K562 (cell line): ENCODE data around the gene ST3GAL3. TPM values are rescaled to one million over a fixed set of nuclear protein-coding genes. Genes with fewer than 3 reads are reported as not detected.

Experiments used
- E2F6 ChIP-seq, 2 experiments: IDR thresholded peaks; 2 replicates each; pipeline ENCODE4 v1.6.1; 2011; ENCODE audit warnings: borderline replicate concordance in 1 of 2, control low read depth in 1 of 2, low read depth in 1 of 2, low read length in 1 of 2, mild to moderate bottlenecking in 1 of 2, mixed read lengths in 1 of 2, moderate library complexity in 1 of 2; ENCODE audit not compliant: insufficient read depth in 1 of 2, insufficient read length in 1 of 2, poor library complexity in 1 of 2, severe bottlenecking in 1 of 2; ENCODE audit errors: extremely low read depth in 1 of 2
- GTF2A2 ChIP-seq: IDR thresholded peaks from 2 replicates; pipeline ENCODE4 v1.6.1; 2016; ENCODE audit warnings: mild to moderate bottlenecking, missing genetic modification characterization, missing compliant biosample characterization
- RB1 ChIP-seq: fragments of 450-650 bp; IDR thresholded peaks from 2 replicates; pipeline ENCODE4 v1.6.1; 2017; ENCODE audit warnings: low read depth, mild to moderate bottlenecking
- XRCC4 ChIP-seq: IDR thresholded peaks from one replicate; pipeline ENCODE4 v1.6.1; 2011; ENCODE audit not compliant: insufficient read depth, insufficient read length; ENCODE audit errors: extremely low read depth
- ZBTB26 ChIP-seq: fragments of 450-650 bp; formaldehyde crosslinking; IDR thresholded peaks from 2 replicates; pipeline ENCODE4 v1.4.0; 2022; ENCODE audit warnings: missing genetic modification characterization
- ZC3H8 ChIP-seq: fragments of 450-650 bp; IDR thresholded peaks from 2 replicates; pipeline ENCODE4 v1.6.1; 2017
- ZNF436 ChIP-seq: fragments of 250-450, 450-650 bp; sonication (Bioruptor Pico); formaldehyde crosslinking; IDR thresholded peaks from 2 replicates; pipeline ENCODE4 v1.7.0; 2020; ENCODE audit warnings: mild to moderate bottlenecking
- polyA plus RNA-seq, 8 experiments: library from polyadenylated mRNA; depleted of rRNA in 4 of 8; stranded (reverse) in 5 of 8; unstranded in 3 of 8; fragments of >200 nt; fragmentation: Nextera tagmentation in 2 of 8; fragmentation: Illumina TruSeq in 1 of 8; extraction: Ambion mirVana in 2 of 8; extraction: Trizol in 1 of 8; gene quantifications; 2 replicates each; pipeline versions ENCODE4 v1.2.1 to v1.2.3, GENCODE V29; 2011 to 2014; ENCODE audit warnings: inconsistent platforms in 1 of 8, missing spikeins in 1 of 8
- total RNA-seq, 7 experiments: library from RNA; depleted of rRNA in 6 of 7; stranded (reverse); fragments of >200 nt in 6 of 7; fragmentation: Illumina TruSeq in 2 of 7; extraction: Trizol in 2 of 7; gene quantifications; 2 replicates each; pipeline versions ENCODE4 v1.2.1 to v1.2.3, GENCODE V29; 2011 to 2021; ENCODE audit warnings: low replicate concordance in 1 of 7
- TF ChIP-seq, protein P1 (sequence below): fragments of 250-450 bp; sonication (Bioruptor Pico); IDR thresholded peaks from 2 replicates; pipeline ENCODE4 v1.5.0; 2020; ENCODE audit warnings: mild to moderate bottlenecking, borderline replicate concordance
- TF ChIP-seq, protein P2 (sequence below), 2 experiments: fragments of 450-650 bp in 1 of 2; sonication (generic) in 1 of 2; formaldehyde crosslinking in 1 of 2; IDR thresholded peaks in 1 of 2; conservative IDR thresholded peaks in 1 of 2; 2 replicates each; pipeline versions ENCODE4 v1.6.1 to v1.8.1; 2016 to 2023; ENCODE audit warnings: mild to moderate bottlenecking in 2 of 2, moderate library complexity in 2 of 2, inconsistent platforms in 1 of 2, missing genetic modification reagents in 1 of 2
- TF ChIP-seq, protein P3 (sequence below): IDR thresholded peaks from 2 replicates; pipeline ENCODE4 v1.6.1; 2014; ENCODE audit warnings: antibody characterized with exemption
- TF ChIP-seq, protein P4 (sequence below): fragments of 200-800 bp; sonication (Bioruptor generic); IDR thresholded peaks from 2 replicates; pipeline ENCODE4 v1.6.1; 2017; ENCODE audit warnings: missing genetic modification characterization, missing compliant biosample characterization

Gene ST3GAL3
- total and polyA plus RNA-seq, 9 of the 15 experiments (the other 6 are each of a cell fraction or from before 2014, with no cell fraction given): 1.2 to 18.9 (median 11.0) TPM

DNA sequence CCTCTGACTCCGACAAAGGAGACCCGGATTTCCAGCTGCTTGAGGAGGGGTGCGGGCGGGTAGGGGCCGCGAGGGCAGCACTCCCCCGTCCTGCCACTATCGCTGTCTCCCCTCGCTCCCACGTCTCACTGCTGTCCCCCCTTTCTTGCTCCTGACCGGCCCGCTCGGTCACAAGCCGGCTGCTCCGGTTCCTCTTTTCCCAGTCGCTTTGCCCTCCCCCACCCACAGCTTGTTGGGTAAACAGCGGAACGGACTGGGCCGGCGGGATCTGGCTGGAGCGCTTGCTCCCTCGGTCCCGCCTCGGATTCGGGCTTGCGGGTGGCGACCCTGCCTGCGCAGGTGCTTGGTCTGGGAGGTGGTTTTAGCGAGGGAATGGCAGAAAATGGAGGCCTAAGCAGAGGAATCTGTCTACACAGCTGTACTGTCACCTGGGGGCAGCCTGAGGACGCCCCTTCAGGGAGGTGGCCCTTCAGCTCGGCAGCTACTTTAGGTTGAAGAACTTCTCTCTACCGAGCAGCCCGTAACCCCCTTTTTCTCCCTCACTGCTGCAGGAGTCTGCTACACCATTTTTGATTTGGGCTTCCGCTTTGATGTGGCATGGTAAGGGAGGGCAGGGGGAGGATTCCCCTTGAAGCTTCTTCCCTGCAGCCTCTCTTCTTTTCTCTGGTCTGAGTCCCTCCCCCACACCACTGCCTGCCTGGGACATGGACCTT is 268.1 kb downstream of the ST3GAL3 start (continued):
- TF ChIP-seq, protein P1, sequence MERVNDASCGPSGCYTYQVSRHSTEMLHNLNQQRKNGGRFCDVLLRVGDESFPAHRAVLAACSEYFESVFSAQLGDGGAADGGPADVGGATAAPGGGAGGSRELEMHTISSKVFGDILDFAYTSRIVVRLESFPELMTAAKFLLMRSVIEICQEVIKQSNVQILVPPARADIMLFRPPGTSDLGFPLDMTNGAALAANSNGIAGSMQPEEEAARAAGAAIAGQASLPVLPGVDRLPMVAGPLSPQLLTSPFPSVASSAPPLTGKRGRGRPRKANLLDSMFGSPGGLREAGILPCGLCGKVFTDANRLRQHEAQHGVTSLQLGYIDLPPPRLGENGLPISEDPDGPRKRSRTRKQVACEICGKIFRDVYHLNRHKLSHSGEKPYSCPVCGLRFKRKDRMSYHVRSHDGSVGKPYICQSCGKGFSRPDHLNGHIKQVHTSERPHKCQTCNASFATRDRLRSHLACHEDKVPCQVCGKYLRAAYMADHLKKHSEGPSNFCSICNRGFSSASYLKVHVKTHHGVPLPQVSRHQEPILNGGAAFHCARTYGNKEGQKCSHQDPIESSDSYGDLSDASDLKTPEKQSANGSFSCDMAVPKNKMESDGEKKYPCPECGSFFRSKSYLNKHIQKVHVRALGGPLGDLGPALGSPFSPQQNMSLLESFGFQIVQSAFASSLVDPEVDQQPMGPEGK (CRISPR knock-in tag): 0 out of 2 replicates have a peak, but pooled peaks have one; percentile 54
- no peak for TF ChIP-seq ZBTB26 (CRISPR knock-in tag)
- TF ChIP-seq, protein P2, sequence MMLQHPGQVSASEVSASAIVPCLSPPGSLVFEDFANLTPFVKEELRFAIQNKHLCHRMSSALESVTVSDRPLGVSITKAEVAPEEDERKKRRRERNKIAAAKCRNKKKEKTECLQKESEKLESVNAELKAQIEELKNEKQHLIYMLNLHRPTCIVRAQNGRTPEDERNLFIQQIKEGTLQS (IDR thresholded peaks at IDR 0.05): no peak
- TF ChIP-seq, protein P2 (CRISPR knock-in tag; conservative IDR thresholded peaks at IDR 0.05): no peak
- no peak for TF ChIP-seq ZC3H8
- no peak for TF ChIP-seq XRCC4
- TF ChIP-seq, protein P3, sequence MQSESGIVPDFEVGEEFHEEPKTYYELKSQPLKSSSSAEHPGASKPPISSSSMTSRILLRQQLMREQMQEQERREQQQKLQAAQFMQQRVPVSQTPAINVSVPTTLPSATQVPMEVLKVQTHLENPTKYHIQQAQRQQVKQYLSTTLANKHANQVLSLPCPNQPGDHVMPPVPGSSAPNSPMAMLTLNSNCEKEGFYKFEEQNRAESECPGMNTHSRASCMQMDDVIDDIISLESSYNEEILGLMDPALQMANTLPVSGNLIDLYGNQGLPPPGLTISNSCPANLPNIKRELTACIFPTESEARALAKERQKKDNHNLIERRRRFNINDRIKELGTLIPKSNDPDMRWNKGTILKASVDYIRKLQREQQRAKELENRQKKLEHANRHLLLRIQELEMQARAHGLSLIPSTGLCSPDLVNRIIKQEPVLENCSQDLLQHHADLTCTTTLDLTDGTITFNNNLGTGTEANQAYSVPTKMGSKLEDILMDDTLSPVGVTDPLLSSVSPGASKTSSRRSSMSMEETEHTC: peak; percentile 8; the same call in 1 of the 2 replicates
- TF ChIP-seq GTF2A2 (tag): no peak
- TF ChIP-seq, protein P4, sequence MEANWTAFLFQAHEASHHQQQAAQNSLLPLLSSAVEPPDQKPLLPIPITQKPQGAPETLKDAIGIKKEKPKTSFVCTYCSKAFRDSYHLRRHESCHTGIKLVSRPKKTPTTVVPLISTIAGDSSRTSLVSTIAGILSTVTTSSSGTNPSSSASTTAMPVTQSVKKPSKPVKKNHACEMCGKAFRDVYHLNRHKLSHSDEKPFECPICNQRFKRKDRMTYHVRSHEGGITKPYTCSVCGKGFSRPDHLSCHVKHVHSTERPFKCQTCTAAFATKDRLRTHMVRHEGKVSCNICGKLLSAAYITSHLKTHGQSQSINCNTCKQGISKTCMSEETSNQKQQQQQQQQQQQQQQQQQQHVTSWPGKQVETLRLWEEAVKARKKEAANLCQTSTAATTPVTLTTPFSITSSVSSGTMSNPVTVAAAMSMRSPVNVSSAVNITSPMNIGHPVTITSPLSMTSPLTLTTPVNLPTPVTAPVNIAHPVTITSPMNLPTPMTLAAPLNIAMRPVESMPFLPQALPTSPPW (CRISPR knock-in tag): peak; percentile 62
- TF ChIP-seq ZNF436 (CRISPR knock-in tag): no peak
- TF ChIP-seq E2F6 (IDR thresholded peaks at IDR 0.05; ENCODE audit: borderline replicate concordance in 1 of 2, extremely low read depth in 1 of 2, insufficient read depth in 1 of 2, insufficient read length in 1 of 2, low read depth in 1 of 2, low read length in 1 of 2, poor library complexity in 1 of 2, severe bottlenecking in 1 of 2): peak in 1 of 2 experiments; percentile 28
- peak; percentile 23; the same call in 1 of the 2 replicates for TF ChIP-seq RB1
